Esophagus muscularis mucosa (tissue), 4 donors: ENCODE data around the gene CD164. TPM values are rescaled to one million over a fixed set of nuclear protein-coding genes. Genes with fewer than 3 reads are reported as not detected.

ENCODE experiments used
- DNase-seq: peaks from one replicate; pipeline ENCODE4 v3.0.0-alpha.2; 2017; ENCODE audit errors: extremely low spot score
- H3K27ac ChIP-seq, 4 donors: fragments of 200-600 bp; sonication (generic); replicated peaks in 1 of 4; 1 replicate in 3 of 4; 2 replicates in 1 of 4; pipeline ENCODE4 v1.5.1; 2016 to 2019; ENCODE audit warnings: mild to moderate bottlenecking in 1 of 4
- H3K27me3 ChIP-seq, 4 donors: fragments of 200-600 bp; sonication (generic); one replicate each; pipeline versions ENCODE4 v1.5.1 to v1.6.0; 2016 to 2019
- H3K36me3 ChIP-seq, 4 donors: fragments of 200-600 bp; sonication (generic); one replicate each; pipeline ENCODE4 v1.5.1; 2016 to 2019
- H3K4me1 ChIP-seq, 4 donors: fragments of 200-600 bp; sonication (generic); one replicate each; pipeline ENCODE4 v1.5.1; 2016 to 2019
- H3K4me3 ChIP-seq, 4 donors: fragments of 200-600 bp; sonication (generic); 1 replicate in 2 of 4; 2 replicates in 2 of 4; pipeline ENCODE4 v1.5.1; 2016 to 2019; ENCODE audit warnings: mild to moderate bottlenecking in 4 of 4, moderate library complexity in 1 of 4
- H3K9me3 ChIP-seq, 4 donors: fragments of 200-600 bp; sonication (generic); 1 replicate in 3 of 4; 2 replicates in 1 of 4; pipeline ENCODE4 v1.5.1; 2016 to 2019
- EP300 ChIP-seq: sonication (generic); formaldehyde crosslinking; IDR thresholded peaks from one replicate; pipeline ENCODE4 v1.6.1; 2017; ENCODE audit warnings: antibody characterized with exemption
- POLR2A ChIP-seq: fragments of 450-650 bp; IDR thresholded peaks from one replicate; pipeline ENCODE4 v1.6.1; 2017; ENCODE audit warnings: antibody characterized with exemption, moderate library complexity, mild to moderate bottlenecking, low read depth
- POLR2AphosphoS5 ChIP-seq, 2 donors: sonication (generic); formaldehyde crosslinking; IDR thresholded peaks; one replicate each; pipeline ENCODE4 v1.6.1; 2017; ENCODE audit warnings: antibody characterized with exemption in 2 of 2
- WGBS: methylation state at CpG from one replicate; pipeline ENCODE4 v1.1.5; 2018; 5-methylcytosine and 5-hydroxymethylcytosine counted together
- intact Hi-C: fragments of 100-400 bp; cut with DNase I; formaldehyde crosslinking; loops from one replicate; pipeline ENCODE4 v1.15.1; 2023
- total RNA-seq, 4 donors: library from RNA; depleted of rRNA; stranded (reverse); fragments of >200 nt; gene quantifications; one replicate each; pipeline versions ENCODE4 v1.1.0 to v1.2.1, GENCODE V29; 2016
- TF ChIP-seq, protein P1 (sequence below), 3 experiments: fragments of 200-600 bp in 2 of 3; fragments of 450-650 bp in 1 of 3; sonication (generic) in 2 of 3; IDR thresholded peaks; one replicate each; pipeline ENCODE4 v1.5.1; 2017 to 2019; ENCODE audit warnings: antibody characterized with exemption in 3 of 3, mild to moderate bottlenecking in 2 of 3, moderate library complexity in 1 of 3

CD164 gene
- total RNA-seq, 4 donors from 2014 or later: 94.4 to 139 (median 120) TPM

DNA sequence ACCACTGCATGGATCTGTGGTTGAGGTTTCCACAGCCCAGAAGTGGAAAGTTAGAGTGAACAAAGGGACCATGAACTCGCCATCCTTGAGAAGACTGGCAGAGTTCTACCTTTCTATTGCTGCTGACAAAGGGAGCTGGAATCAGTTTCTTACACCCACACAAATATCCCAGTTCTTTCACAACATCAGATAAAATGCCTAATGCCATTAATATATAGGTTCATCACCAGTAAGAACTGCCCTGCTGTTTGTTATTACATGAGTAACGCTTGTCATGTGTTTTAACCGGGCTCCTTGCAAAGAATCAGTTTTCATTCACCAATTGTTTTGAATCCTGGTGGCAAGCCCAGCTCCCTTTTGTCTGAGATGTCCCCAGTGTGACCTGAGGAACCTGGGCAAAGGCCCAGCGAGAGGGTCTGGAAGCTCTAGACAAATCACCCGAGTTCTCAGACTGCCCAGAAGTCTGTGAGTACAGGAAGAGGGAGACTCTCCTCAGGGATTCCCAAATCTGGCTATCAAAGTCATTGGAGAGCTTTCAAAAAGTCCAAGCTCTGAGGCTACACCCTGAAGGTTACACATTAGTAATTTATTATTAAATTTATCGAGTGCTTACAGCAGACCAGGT, 7.5 kb upstream of the CD164 start:
- TF ChIP-seq, protein P1, sequence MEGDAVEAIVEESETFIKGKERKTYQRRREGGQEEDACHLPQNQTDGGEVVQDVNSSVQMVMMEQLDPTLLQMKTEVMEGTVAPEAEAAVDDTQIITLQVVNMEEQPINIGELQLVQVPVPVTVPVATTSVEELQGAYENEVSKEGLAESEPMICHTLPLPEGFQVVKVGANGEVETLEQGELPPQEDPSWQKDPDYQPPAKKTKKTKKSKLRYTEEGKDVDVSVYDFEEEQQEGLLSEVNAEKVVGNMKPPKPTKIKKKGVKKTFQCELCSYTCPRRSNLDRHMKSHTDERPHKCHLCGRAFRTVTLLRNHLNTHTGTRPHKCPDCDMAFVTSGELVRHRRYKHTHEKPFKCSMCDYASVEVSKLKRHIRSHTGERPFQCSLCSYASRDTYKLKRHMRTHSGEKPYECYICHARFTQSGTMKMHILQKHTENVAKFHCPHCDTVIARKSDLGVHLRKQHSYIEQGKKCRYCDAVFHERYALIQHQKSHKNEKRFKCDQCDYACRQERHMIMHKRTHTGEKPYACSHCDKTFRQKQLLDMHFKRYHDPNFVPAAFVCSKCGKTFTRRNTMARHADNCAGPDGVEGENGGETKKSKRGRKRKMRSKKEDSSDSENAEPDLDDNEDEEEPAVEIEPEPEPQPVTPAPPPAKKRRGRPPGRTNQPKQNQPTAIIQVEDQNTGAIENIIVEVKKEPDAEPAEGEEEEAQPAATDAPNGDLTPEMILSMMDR (IDR thresholded peaks at IDR 0.05): no peak
- TF ChIP-seq POLR2AphosphoS5 (IDR thresholded peaks at IDR 0.05) (no peak), EP300 (no peak), POLR2A (no peak)
- no peaks in the 10 kb centered on the region for H3K9me3 ChIP-seq
- no peaks in the 10 kb centered on the region for H3K27me3 ChIP-seq
- intact Hi-C loops: loop anchor here (10.0 kb wide), 2 partner anchors 295 to 385 kb away; partner anchors contain the start of genes CEP57L1 and SESN1
- H3K36me3 ChIP-seq: no peaks in the 10 kb centered on the region
- H3K4me3 ChIP-seq: no peak overlapping the region
- H3K27ac ChIP-seq: peak overlapping the region in 1 of 4 donors; percentile 20
- peaks cover 3 to 23% (median 20%) of the 10 kb centered on the region in 4 donors for H3K4me1 ChIP-seq
- no peak for DNase-seq
- 45% methylated on average over 6 of the region's 6 CpGs for WGBS

DNA sequence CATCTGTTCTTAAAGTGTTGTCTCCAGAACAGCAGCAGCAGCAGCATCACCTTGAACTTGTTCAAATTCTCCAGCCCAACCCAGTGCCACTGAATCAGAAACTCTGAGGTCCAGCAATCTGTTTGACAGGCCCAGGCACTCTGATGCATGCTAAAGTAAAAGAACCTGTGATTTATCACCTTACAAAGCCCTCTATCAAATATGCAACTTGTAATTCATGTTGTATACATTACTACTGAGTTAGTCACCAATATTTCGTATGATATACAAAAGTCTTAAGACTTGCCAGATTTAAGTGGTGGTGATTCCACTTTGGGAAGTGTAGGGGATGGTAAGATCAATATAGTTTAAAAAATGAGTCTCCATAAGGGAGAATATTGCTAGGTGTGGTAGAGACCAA, 6.0 kb upstream of the CD164 start:
- intact Hi-C loops: loop anchor here (10.0 kb wide), 2 partner anchors 293 to 383 kb away; partner anchors contain the start of genes CEP57L1 and SESN1

DNA sequence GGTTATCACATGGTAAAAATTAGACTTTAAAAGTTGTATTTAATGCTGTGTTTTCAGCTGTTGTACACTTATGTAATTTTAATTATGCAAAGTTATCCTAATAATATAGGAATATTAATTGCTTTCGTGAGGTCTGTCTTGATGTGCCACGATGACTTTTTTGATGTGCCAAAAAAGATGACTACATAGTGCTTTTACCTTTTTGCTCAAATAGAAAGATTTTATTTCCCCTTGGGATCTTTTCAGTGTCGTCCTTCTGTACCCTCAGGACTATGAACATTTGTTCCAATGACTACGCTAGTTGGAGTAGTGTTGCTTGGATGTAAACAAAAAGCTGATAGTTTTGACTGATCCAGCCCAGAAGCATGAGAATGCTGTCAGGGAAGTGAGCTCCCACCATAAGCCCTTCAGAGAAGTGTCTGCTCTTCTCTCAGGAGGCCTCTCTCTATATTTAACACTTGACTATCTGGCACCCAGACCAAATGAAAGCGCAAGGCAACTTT, 1.2 kb upstream of the CD164 start:
- WGBS: 13% methylated on average over 5 of the region's 5 CpGs
- H3K27ac ChIP-seq: peak overlapping the region; percentile 98 to 100 (median 99)
- peaks cover 28 to 48% (median 43%) of the 10 kb centered on the region in 4 donors for H3K4me1 ChIP-seq
- intact Hi-C loops: loop anchor here (2.0 to 10.0 kb wide), 6 partner anchors 57 to 379 kb away; partner anchors contain the start of genes CEP57L1, PPIL6, SESN1 and SMPD2
- peaks cover 0 to 9% (median 0%) of the 10 kb centered on the region in 4 donors for H3K36me3 ChIP-seq
- no peak for DNase-seq
- H3K27me3 ChIP-seq: no peaks in the 10 kb centered on the region
- no peak for TF ChIP-seq POLR2A
- TF ChIP-seq POLR2AphosphoS5 (IDR thresholded peaks at IDR 0.05): no peak
- TF ChIP-seq, protein P1 (IDR thresholded peaks at IDR 0.05): no peak
- TF ChIP-seq EP300: no peak
- peak overlapping the region; percentile 67 to 100 (median 84) for H3K4me3 ChIP-seq
- no peaks in the 10 kb centered on the region for H3K9me3 ChIP-seq

More for the DNA sequence above, 6.0 kb upstream of the CD164 start:
- WGBS: 96% methylated on average over 1 of the region's 1 CpG
- no peak for DNase-seq
- TF ChIP-seq POLR2A (no peak), EP300 (no peak), POLR2AphosphoS5 (IDR thresholded peaks at IDR 0.05) (no peak)
- TF ChIP-seq, protein P1 (IDR thresholded peaks at IDR 0.05): no peak
- Histone ChIP-seq H3K4me3 (no peak overlapping the region), H3K27me3 (no peaks in the 10 kb centered on the region), H3K9me3 (no peaks in the 10 kb centered on the region), H3K36me3 (no peaks in the 10 kb centered on the region), H3K27ac (no peak overlapping the region), H3K4me1 (peaks cover 17 to 38% (median 35%) of the 10 kb centered on the region in 4 donors)

DNA sequence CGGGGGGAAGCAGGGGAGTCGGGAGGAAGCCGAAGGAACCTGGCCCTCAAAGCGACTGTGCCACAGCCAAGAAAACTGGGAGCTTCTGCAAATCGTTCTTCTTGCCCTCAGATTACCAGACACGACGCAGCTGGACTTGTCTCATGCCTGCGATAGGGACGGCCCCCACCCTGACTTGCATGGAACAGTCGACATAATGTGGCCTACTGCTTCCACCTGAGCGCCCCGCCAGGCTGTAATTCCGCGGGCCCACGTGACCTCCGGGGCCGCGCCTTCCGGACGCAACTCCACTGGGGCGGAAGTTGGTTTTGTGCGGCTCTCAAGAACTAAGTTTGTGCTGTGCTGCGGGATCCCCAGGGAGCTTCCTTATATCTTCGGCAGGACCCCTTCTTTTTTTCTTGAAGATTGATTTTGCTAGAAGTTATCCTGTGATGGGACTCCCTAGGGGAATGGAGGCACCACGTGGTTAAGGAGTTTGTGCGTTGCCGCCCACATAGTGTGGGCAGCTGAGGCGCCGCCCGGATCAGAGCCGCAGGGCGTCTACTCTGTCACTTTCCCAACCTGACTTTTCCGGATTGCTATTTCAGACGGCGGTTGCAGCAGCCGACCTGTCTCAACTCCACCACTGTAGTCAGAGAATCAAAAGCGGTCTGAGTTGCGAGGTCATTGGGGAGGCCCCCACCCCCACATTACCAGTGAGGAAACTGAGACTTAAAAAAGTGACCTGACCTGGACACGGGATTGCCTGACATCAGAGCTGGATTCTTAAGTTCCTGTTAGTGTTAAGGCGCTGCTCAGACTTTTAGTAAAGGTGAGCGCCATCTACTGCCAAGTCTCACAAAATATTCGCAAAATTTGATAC, 540 bp upstream of the CD164 start:
- DNase-seq: peak; percentile 98
- peak overlapping the region; percentile 98 to 100 (median 99) for H3K27ac ChIP-seq
- H3K4me3 ChIP-seq: peak overlapping the region; percentile 67 to 100 (median 84)
- no peaks in the 10 kb centered on the region for H3K9me3 ChIP-seq
- intact Hi-C loops: loop anchor here (2.0 to 10.0 kb wide), 6 partner anchors 58 to 378 kb away; partner anchors contain the start of genes CEP57L1, PPIL6, SESN1 and SMPD2
- 0% methylated on average over 32 of the region's 42 CpGs for WGBS
- H3K27me3 ChIP-seq: no peaks in the 10 kb centered on the region
- TF ChIP-seq, protein P1 (IDR thresholded peaks at IDR 0.05): peak; percentile 46 to 61 (median 56)
- peak; percentile 48 to 62 for TF ChIP-seq POLR2AphosphoS5 (IDR thresholded peaks at IDR 0.05)
- TF ChIP-seq POLR2A: peak; percentile 8
- TF ChIP-seq EP300: no peak
- H3K36me3 ChIP-seq: peaks cover 0 to 16% (median under 1%) of the 10 kb centered on the region in 4 donors
- peaks cover 31 to 55% (median 50%) of the 10 kb centered on the region in 4 donors for H3K4me1 ChIP-seq
